Esophagus squamous epithelium (tissue), 5 donors: Measurements from ENCODE around the gene CHMP5. TPM values are rescaled to one million over a fixed set of nuclear protein-coding genes. Genes with fewer than 3 reads are reported as not detected.

Experiments
- DNase-seq: peaks from one replicate; lab custom pipeline; 2025; lab: John Stamatoyannopoulos, UW
- H3K27ac ChIP-seq, 4 donors: fragments of 200-600 bp; sonication (generic); one replicate each; pipeline ENCODE4 v1.5.1; 2016 to 2019; ENCODE audit warnings: mild to moderate bottlenecking in 1 of 4
- H3K27me3 ChIP-seq, 4 donors: fragments of 200-600 bp; sonication (generic); 1 replicate in 3 of 4; 2 replicates in 1 of 4; pipeline versions ENCODE4 v1.5.1 to v1.6.0; 2017 to 2021; ENCODE audit warnings: antibody characterized with exemption in 1 of 4
- H3K36me3 ChIP-seq, 3 donors: fragments of 200-600 bp; sonication (generic); one replicate each; pipeline ENCODE4 v1.5.1; 2016 to 2019
- H3K4me1 ChIP-seq, 3 donors: fragments of 200-600 bp; sonication (generic); one replicate each; pipeline ENCODE4 v1.5.1; 2017 to 2019
- H3K4me3 ChIP-seq, 4 donors: fragments of 200-600 bp; sonication (generic); 1 replicate in 3 of 4; 2 replicates in 1 of 4; pipeline ENCODE4 v1.5.1; 2016 to 2019; ENCODE audit warnings: mild to moderate bottlenecking in 2 of 4, moderate library complexity in 1 of 4
- H3K9me3 ChIP-seq, 3 donors: fragments of 200-600 bp; sonication (generic); one replicate each; pipeline ENCODE4 v1.5.1; 2016 to 2019
- POLR2A ChIP-seq, 4 donors: fragments of 450-650 bp; IDR thresholded peaks; one replicate each; pipeline ENCODE4 v1.6.1; 2017; ENCODE audit warnings: antibody characterized with exemption in 4 of 4, mild to moderate bottlenecking in 4 of 4, moderate library complexity in 3 of 4
- whole genome bisulfite sequencing, 2 donors: methylation state at CpG; one replicate each; pipeline ENCODE4 v1.1.5; 2018; 5-methylcytosine and 5-hydroxymethylcytosine counted together
- intact Hi-C: fragments of 100-400 bp; cut with DNase I; formaldehyde crosslinking; loops from one replicate; pipeline ENCODE4 v1.15.0; 2022
- total RNA-seq, 4 donors: library from RNA; depleted of rRNA; stranded (reverse); fragments of >200 nt; gene quantifications; one replicate each; pipeline ENCODE4 v1.1.0, GENCODE V29; 2016
- TF ChIP-seq, protein P1 (sequence below), 6 experiments: fragments of 450-650 bp in 4 of 6; fragments of 200-600 bp in 2 of 6; sonication (generic) in 2 of 6; IDR thresholded peaks; one replicate each; pipeline ENCODE4 v1.5.1; 2016 to 2019; ENCODE audit warnings: antibody characterized with exemption in 6 of 6, mild to moderate bottlenecking in 4 of 6, moderate library complexity in 4 of 6
- donor health status: DM: yes; HTN: yes; CAD: no.

CHMP5 gene
- total RNA-seq, 4 donors from 2014 or later, result 37.7 to 62.5 (median 54.2) TPM

DNA sequence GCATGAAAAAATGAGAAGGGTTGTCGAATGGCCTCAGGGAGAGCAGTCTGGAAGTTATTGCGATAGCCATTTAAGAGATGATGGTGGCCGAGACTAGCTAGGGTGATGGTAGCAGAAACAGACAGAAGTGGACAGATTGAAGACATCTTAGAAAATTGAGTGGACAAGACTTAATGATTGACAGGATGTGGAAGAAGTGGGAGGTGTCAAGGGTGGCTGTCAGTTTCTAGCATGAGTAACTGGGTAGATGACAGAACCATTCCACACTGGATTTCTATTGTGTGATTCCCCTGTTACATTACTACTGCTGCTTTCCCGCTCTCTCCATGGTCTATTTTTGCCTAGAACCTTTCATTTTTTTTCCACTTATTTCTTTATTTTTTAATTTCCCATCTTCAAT lies 12.6 kb downstream of the CHMP5 start:
- DNase-seq, result no peak
- H3K27ac ChIP-seq, result no peak overlapping the region
- no peaks in the 10 kb centered on the region for H3K27me3 ChIP-seq
- intact Hi-C loops, result no loop called here
- peaks cover 10 to 100% (median 65%) of the 10 kb centered on the region in 3 donors for H3K36me3 ChIP-seq
- no peak overlapping the region for H3K4me3 ChIP-seq
- no peaks in the 10 kb centered on the region for H3K4me1 ChIP-seq
- no peaks in the 10 kb centered on the region for H3K9me3 ChIP-seq
- TF ChIP-seq, protein P1, sequence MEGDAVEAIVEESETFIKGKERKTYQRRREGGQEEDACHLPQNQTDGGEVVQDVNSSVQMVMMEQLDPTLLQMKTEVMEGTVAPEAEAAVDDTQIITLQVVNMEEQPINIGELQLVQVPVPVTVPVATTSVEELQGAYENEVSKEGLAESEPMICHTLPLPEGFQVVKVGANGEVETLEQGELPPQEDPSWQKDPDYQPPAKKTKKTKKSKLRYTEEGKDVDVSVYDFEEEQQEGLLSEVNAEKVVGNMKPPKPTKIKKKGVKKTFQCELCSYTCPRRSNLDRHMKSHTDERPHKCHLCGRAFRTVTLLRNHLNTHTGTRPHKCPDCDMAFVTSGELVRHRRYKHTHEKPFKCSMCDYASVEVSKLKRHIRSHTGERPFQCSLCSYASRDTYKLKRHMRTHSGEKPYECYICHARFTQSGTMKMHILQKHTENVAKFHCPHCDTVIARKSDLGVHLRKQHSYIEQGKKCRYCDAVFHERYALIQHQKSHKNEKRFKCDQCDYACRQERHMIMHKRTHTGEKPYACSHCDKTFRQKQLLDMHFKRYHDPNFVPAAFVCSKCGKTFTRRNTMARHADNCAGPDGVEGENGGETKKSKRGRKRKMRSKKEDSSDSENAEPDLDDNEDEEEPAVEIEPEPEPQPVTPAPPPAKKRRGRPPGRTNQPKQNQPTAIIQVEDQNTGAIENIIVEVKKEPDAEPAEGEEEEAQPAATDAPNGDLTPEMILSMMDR (IDR thresholded peaks at IDR 0.05), result no peak
- no peak for TF ChIP-seq POLR2A (IDR thresholded peaks at IDR 0.05)
- 93 to 100% methylated on average over 4 of the region's 4 CpGs for WGBS, 2 donors

DNA sequence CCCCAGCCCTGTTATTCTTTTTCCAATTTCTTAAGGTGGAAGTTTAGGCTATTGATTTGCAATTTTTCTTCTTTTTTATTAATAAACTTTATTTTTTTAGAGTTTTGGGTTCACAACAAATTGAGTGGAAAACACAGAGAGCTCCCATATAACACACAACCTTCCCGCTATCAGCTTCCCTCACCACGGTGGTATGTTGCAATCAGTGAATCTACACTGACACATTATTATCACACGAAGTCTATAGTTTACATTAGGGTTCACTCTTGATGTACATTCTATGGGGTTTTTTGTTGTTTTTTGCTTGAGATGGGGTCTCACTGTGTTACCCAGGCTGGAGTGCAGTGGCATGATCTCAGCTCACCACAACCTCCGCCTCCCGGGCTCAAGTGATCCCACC lies 20.7 kb downstream of the CHMP5 start:
- DNase-seq, result no peak
- no peak overlapping the region for H3K27ac ChIP-seq
- no peak overlapping the region for H3K4me3 ChIP-seq
- intact Hi-C loops, result no loop called here
- H3K9me3 ChIP-seq, result no peaks in the 10 kb centered on the region
- WGBS, 2 donors, result 65 to 81% methylated on average over 5 of the region's 5 CpGs
- H3K4me1 ChIP-seq, result peaks cover 8 to 24% (median 9%) of the 10 kb centered on the region in 3 donors
- no peak for TF ChIP-seq POLR2A (IDR thresholded peaks at IDR 0.05)
- TF ChIP-seq, protein P1 (IDR thresholded peaks at IDR 0.05), result no peak
- H3K36me3 ChIP-seq, result peaks cover 0 to 57% (median 12%) of the 10 kb centered on the region in 3 donors
- H3K27me3 ChIP-seq, result no peaks in the 10 kb centered on the region

DNA sequence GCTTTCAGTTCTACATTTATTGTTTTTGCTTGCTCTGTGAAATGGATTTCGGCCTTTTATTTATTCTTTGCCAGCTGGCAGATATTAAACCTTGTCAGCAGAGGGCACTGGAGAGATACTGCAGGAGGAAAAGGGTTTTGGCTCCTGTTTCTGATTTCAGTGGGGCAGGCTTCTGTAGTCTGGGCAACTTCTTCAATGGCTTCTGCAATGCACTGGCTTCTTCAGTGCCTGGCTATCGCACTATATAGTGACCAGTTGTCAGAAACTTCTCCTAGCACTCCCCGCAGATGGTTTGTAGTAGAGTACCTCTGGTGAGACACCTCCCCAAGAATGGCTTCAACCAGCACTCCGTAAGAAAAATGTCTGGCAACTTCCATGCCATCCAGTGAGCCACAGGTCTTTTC lies 22.2 kb downstream of the CHMP5 start:
- TF ChIP-seq, protein P1 (IDR thresholded peaks at IDR 0.05), result peak; percentile 27 to 84 (median 73)
- TF ChIP-seq POLR2A (IDR thresholded peaks at IDR 0.05), result no peak
- Histone ChIP-seq H3K36me3 (peaks cover 0 to 44% (median 6%) of the 10 kb centered on the region in 3 donors), H3K27ac (peak overlapping the region in 3 of 4 donors; percentile 32 to 100 (median 94)), H3K4me3 (no peak overlapping the region), H3K27me3 (no peaks in the 10 kb centered on the region), H3K9me3 (no peaks in the 10 kb centered on the region), H3K4me1 (peaks cover 8 to 37% (median 19%) of the 10 kb centered on the region in 3 donors)
- intact Hi-C loops, result no loop called here
- no peak for DNase-seq
- 47 to 49% methylated on average over 4 of the region's 4 CpGs for WGBS, 2 donors

DNA sequence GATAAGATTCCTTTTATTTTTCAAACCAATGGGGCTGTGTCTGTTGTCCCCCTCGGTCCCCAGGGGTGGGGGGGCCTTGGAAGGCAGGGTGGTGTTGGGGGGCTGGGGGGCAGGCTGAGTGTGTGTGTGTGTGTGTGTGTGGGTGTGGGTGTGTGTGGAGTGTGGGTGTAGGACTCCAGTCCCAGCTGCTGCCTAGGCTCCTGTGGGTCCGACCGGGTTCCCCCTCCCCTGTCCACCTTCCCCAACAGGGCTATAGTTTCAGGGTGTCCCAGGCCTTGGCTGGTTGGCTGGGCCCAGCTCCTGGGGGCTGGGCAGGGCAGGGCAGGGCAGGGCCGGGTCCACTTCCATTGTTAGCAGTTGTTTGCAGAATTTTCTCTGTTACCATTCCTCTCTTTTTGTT lies 23.4 kb downstream of the CHMP5 start:
- no peaks in the 10 kb centered on the region for H3K27me3 ChIP-seq
- H3K27ac ChIP-seq, result peak overlapping the region; percentile 40 to 100 (median 96)
- no peaks in the 10 kb centered on the region for H3K9me3 ChIP-seq
- peaks cover 0 to 44% (median 2%) of the 10 kb centered on the region in 3 donors for H3K36me3 ChIP-seq
- no peak overlapping the region for H3K4me3 ChIP-seq
- no peak for DNase-seq
- 33% methylated on average over 1 of the region's 4 CpGs for WGBS, 2 donors
- intact Hi-C loops, result no loop called here
- TF ChIP-seq, protein P1 (IDR thresholded peaks at IDR 0.05), result no peak
- no peak for TF ChIP-seq POLR2A (IDR thresholded peaks at IDR 0.05)
- peaks cover 8 to 48% (median 30%) of the 10 kb centered on the region in 3 donors for H3K4me1 ChIP-seq

DNA sequence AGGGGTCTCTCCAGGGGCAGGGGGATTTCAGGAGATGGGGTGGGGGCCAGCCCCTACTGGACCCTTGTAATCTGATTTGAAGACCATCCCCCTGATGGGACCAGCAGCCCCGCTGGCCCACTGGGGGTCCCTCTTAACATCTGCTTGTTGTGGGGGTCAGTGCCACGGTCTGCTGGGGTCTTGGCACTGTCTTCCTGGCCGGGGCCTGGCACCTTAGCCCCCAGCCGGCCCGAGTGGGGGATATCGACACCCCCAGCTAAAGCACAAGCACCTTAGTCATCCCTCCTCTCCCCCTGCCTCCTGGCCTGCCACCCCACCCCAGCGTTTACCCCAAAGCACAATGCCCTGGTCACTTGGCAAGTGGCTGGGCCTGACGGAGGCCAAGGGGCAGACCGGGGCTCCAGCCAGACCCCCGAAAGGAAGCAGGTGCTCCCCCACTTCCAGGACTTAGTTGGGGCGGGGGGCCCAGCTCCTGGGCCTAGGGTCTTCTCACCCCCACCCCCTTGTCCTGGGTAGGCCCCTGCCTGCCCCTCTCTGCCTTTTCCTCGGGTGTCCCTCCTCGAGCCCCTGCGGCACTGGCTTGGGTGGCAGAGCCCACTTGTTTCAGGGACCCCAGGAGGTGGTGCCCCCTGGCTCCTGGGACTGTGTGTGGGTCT lies 24.1 kb downstream of the CHMP5 start:
- Histone ChIP-seq H3K4me3 (peak overlapping the region in 3 of 4 donors; percentile 59 to 96 (median 71)), H3K27ac (peak overlapping the region; percentile 94 to 100 (median 96)), H3K27me3 (no peaks in the 10 kb centered on the region), H3K4me1 (peaks cover 8 to 55% (median 32%) of the 10 kb centered on the region in 3 donors), H3K36me3 (peaks cover 0 to 44% (median 0%) of the 10 kb centered on the region in 3 donors), H3K9me3 (no peaks in the 10 kb centered on the region)
- 92 to 100% methylated on average over 1 to 5 of the region's 14 CpGs for WGBS, 2 donors
- intact Hi-C loops, result no loop called here
- no peak for DNase-seq
- no peak for TF ChIP-seq POLR2A (IDR thresholded peaks at IDR 0.05)
- TF ChIP-seq, protein P1 (IDR thresholded peaks at IDR 0.05), result no peak
